H1 (cell line): ENCODE data around the gene RCC2. TPM values are rescaled to one million over a fixed set of nuclear protein-coding genes. Genes with fewer than 3 reads are reported as not detected.

Experiments used
- CTCF ChIA-PET: fragments of 300-600 bp; sonication (Branson Sonifier 250); formaldehyde crosslinking; loops from one replicate; lab custom pipeline; 2021; ENCODE audit not compliant: partially characterized antibody; lab: Charles Lee
- POLR2A ChIA-PET: fragments of 300-600 bp; sonication (Branson Sonifier 250); formaldehyde crosslinking; loops from one replicate; lab custom pipeline; 2021; ENCODE audit warnings: inconsistent platforms; ENCODE audit not compliant: partially characterized antibody; lab: Charles Lee
- DNase-seq, 2 experiments: peaks; one replicate each; pipeline versions ENCODE4 v3.0.0 to v3.0.0-alpha.2; 2010 to 2022; ENCODE audit warnings: low spot score in 2 of 2, low read depth in 1 of 2, mixed read lengths in 1 of 2
- FAIRE-seq: peaks from 2 replicates; lab custom pipeline; 2011; peaks lifted over from hg19 to GRCh38; lab: Jason Lieb, UNC
- H2AFZ ChIP-seq: 2 replicates; pipeline ENCODE4 v1.8.1; 2012; ENCODE audit warnings: low read length, inconsistent platforms
- H2AK5ac ChIP-seq: 2 replicates; pipeline ENCODE4 v1.6.1; 2013; ENCODE audit warnings: low read depth, low read length
- H2BK120ac ChIP-seq: replicated peaks from 2 replicates; pipeline ENCODE3; 2013; ENCODE audit warnings: low read depth, low read length, inconsistent platforms
- H2BK12ac ChIP-seq: 2 replicates; pipeline ENCODE4 v1.6.1; 2013; ENCODE audit warnings: low read depth, low read length
- H2BK15ac ChIP-seq: 2 replicates; pipeline ENCODE4 v1.6.1; 2013; ENCODE audit warnings: low read length
- H2BK20ac ChIP-seq: 2 replicates; pipeline ENCODE4 v1.6.1; 2013; ENCODE audit warnings: low read length
- H2BK5ac ChIP-seq: 2 replicates; pipeline ENCODE4 v1.6.1; 2013; ENCODE audit warnings: low read depth, low read length
- H3K14ac ChIP-seq: 2 replicates; pipeline ENCODE4 v1.6.1; 2013; ENCODE audit warnings: inconsistent platforms; ENCODE audit not compliant: insufficient read length
- H3K18ac ChIP-seq: 2 replicates; pipeline ENCODE4 v1.6.1; 2013; ENCODE audit warnings: low read length; ENCODE audit errors: extremely low read depth
- H3K23ac ChIP-seq: 2 replicates; pipeline ENCODE4 v1.6.1; 2013; ENCODE audit warnings: inconsistent platforms; ENCODE audit not compliant: insufficient read length
- H3K23me2 ChIP-seq: 2 replicates; pipeline ENCODE4 v1.6.1; 2013; ENCODE audit warnings: low read depth, low read length
- H3K27ac ChIP-seq: 2 replicates; pipeline ENCODE4 v1.6.1; 2011; ENCODE audit warnings: low read depth, low read length, inconsistent platforms
- H3K27me3 ChIP-seq, 4 experiments: replicated peaks in 1 of 4; 1 replicate in 1 of 4; 2 replicates in 3 of 4; pipeline versions ENCODE4 v1.6.1 to v1.8.1; 2011 to 2013; ENCODE audit warnings: low read length in 3 of 4, mild to moderate bottlenecking in 3 of 4, inconsistent platforms in 2 of 4, mixed read lengths in 2 of 4, moderate library complexity in 1 of 4; ENCODE audit not compliant: control insufficient read depth in 3 of 4, insufficient read depth in 3 of 4; ENCODE audit errors: extremely low read depth in 1 of 4
- H3K36me3 ChIP-seq, 4 experiments: 2 replicates each; pipeline versions ENCODE4 v1.6.1 to v1.8.1; 2011 to 2013; ENCODE audit warnings: mild to moderate bottlenecking in 4 of 4, low read length in 3 of 4, moderate library complexity in 2 of 4, control low read depth in 1 of 4, inconsistent platforms in 1 of 4; ENCODE audit not compliant: insufficient read depth in 4 of 4, control insufficient read depth in 2 of 4
- H3K4ac ChIP-seq: replicated peaks from 2 replicates; pipeline ENCODE3; 2013; ENCODE audit warnings: low read length, low read depth, mixed read lengths, inconsistent platforms; ENCODE audit not compliant: insufficient read length
- H3K4me1 ChIP-seq, 4 experiments: replicated peaks in 1 of 4; 1 replicate in 1 of 4; 2 replicates in 3 of 4; pipeline versions ENCODE4 v1.6.1 to v1.8.1; 2011 to 2013; ENCODE audit warnings: low read length in 3 of 4, inconsistent platforms in 2 of 4, mixed read lengths in 1 of 4; ENCODE audit not compliant: insufficient read depth in 4 of 4, control insufficient read depth in 3 of 4
- H3K4me2 ChIP-seq, 2 experiments: 2 replicates each; pipeline versions ENCODE4 v1.6.1 to v1.8.1; 2011 to 2013; ENCODE audit warnings: low read depth in 2 of 2, low read length in 2 of 2, control low read depth in 1 of 2, inconsistent platforms in 1 of 2, mild to moderate bottlenecking in 1 of 2; ENCODE audit not compliant: insufficient read depth in 1 of 2
- H3K4me3 ChIP-seq, 4 experiments: fragments of 200-600, 300-600 bp in 1 of 4; sonication (generic), shearing (Covaris generic), sonication (Bioruptor Twin) in 1 of 4; 2 replicates each; pipeline versions ENCODE4 v1.5.1 to v1.8.1; 2011 to 2016; ENCODE audit warnings: low read length in 4 of 4, low read depth in 3 of 4, control low read depth in 2 of 4, inconsistent platforms in 2 of 4, mild to moderate bottlenecking in 2 of 4, mixed read lengths in 1 of 4, moderate library complexity in 1 of 4; ENCODE audit not compliant: insufficient read depth in 2 of 4; ENCODE audit errors: extremely low read depth in 1 of 4
- H3K56ac ChIP-seq: replicated peaks from 2 replicates; pipeline ENCODE3; 2013; ENCODE audit warnings: low read depth, mild to moderate bottlenecking, mixed read lengths, low read length, inconsistent platforms; ENCODE audit not compliant: insufficient read length
- H3K79me1 ChIP-seq: 2 replicates; pipeline ENCODE4 v1.6.1; 2013; ENCODE audit warnings: low read depth, low read length, control low read depth
- H3K79me2 ChIP-seq, 2 experiments: 2 replicates each; pipeline versions ENCODE4 v1.6.1 to v1.8.1; 2012 to 2013; ENCODE audit warnings: low read length in 2 of 2, mild to moderate bottlenecking in 2 of 2, inconsistent platforms in 1 of 2; ENCODE audit not compliant: insufficient read depth in 2 of 2, control insufficient read depth in 1 of 2
- H3K9ac ChIP-seq, 4 experiments: replicated peaks in 1 of 4; 1 replicate in 1 of 4; 2 replicates in 3 of 4; pipeline versions ENCODE4 v1.6.1 to v1.8.1; 2011 to 2013; ENCODE audit warnings: low read depth in 3 of 4, low read length in 3 of 4, control low read depth in 2 of 4, mild to moderate bottlenecking in 2 of 4, moderate library complexity in 2 of 4, inconsistent platforms in 1 of 4; ENCODE audit errors: extremely low read depth in 1 of 4
- H3K9me3 ChIP-seq, 2 experiments: 2 replicates each; pipeline versions ENCODE4 v1.6.1 to v1.8.1; 2012 to 2013; ENCODE audit warnings: mild to moderate bottlenecking in 2 of 2, moderate library complexity in 2 of 2, control low read depth in 1 of 2, inconsistent platforms in 1 of 2, low read depth in 1 of 2, low read length in 1 of 2, mixed read lengths in 1 of 2; ENCODE audit not compliant: insufficient read depth in 2 of 2
- H4K20me1 ChIP-seq, 2 experiments: replicated peaks in 1 of 2; 2 replicates each; pipeline versions ENCODE3 to v1.8.1; 2011 to 2013; ENCODE audit warnings: inconsistent platforms in 2 of 2, low read length in 2 of 2, mild to moderate bottlenecking in 1 of 2; ENCODE audit not compliant: insufficient read depth in 2 of 2, control insufficient read depth in 1 of 2
- H4K5ac ChIP-seq: 2 replicates; pipeline ENCODE4 v1.6.1; 2013; ENCODE audit warnings: low read length, low read depth, mixed read lengths, inconsistent platforms; ENCODE audit not compliant: insufficient read length
- H4K8ac ChIP-seq: 2 replicates; pipeline ENCODE4 v1.8.0; 2013; ENCODE audit warnings: mild to moderate bottlenecking, moderate library complexity, low read length, inconsistent platforms; ENCODE audit not compliant: insufficient read depth; ENCODE audit errors: extremely low read depth
- H4K91ac ChIP-seq: replicated peaks from 2 replicates; pipeline ENCODE3; 2013; ENCODE audit warnings: low read length, mixed read lengths, inconsistent platforms; ENCODE audit not compliant: insufficient read length
- KDM5A ChIP-seq: fragments of 200-600 bp; IDR thresholded peaks from 2 replicates; pipeline ENCODE4 v1.7.1; 2012; ENCODE audit warnings: mild to moderate bottlenecking, low read length, inconsistent platforms, mixed read lengths
- POLR2AphosphoS5 ChIP-seq: IDR thresholded peaks from 2 replicates; pipeline ENCODE4 v1.6.1; 2011; ENCODE audit warnings: low read depth, low read length
- WGBS, 2 experiments: shearing (Covaris generic) in 1 of 2; methylation state at CpG; one replicate each; pipeline versions ENCODE4 v1.1.6 to v1.1.7; 2013 to 2015; ENCODE audit warnings: low lambda C conversion rate in 2 of 2, mixed read lengths in 2 of 2, inconsistent platforms in 1 of 2, low coverage in 1 of 2, missing lambda C conversion rate in 1 of 2; ENCODE audit not compliant: insufficient replicate concordance in 2 of 2, insufficient coverage in 1 of 2, insufficient read length in 1 of 2; ENCODE audit errors: extremely low coverage in 1 of 2, missing lambda C conversion rate in 1 of 2; 5-methylcytosine and 5-hydroxymethylcytosine counted together
- polyA plus RNA-seq, 7 experiments: library from polyadenylated mRNA; depleted of rRNA in 3 of 7; stranded (reverse) in 5 of 7; unstranded in 2 of 7; fragments of >200 nt in 5 of 7; fragments of 200-250 nt in 2 of 7; gene quantifications; 1 replicate in 5 of 7; 2 replicates in 1 of 7; 4 replicates in 1 of 7; pipeline versions ENCODE4 v1.2.1 to v1.2.3, GENCODE V29; 2011 to 2013; ENCODE audit warnings: missing spikeins in 2 of 7, mixed read lengths in 2 of 7
- total RNA-seq: library from RNA; stranded (reverse); fragmentation: NEBNext Ultra II Directional; extraction: Animal tissue kit (Norgen Biotek cat#: 25700); gene quantifications from 2 replicates; pipeline ENCODE4 v1.2.1, GENCODE V29; 2021

Gene RCC2
- total and polyA plus RNA-seq, 2 of the 8 experiments (the other 6 are each of a cell fraction or from before 2014, with no cell fraction given), result 229 to 455 TPM

DNA sequence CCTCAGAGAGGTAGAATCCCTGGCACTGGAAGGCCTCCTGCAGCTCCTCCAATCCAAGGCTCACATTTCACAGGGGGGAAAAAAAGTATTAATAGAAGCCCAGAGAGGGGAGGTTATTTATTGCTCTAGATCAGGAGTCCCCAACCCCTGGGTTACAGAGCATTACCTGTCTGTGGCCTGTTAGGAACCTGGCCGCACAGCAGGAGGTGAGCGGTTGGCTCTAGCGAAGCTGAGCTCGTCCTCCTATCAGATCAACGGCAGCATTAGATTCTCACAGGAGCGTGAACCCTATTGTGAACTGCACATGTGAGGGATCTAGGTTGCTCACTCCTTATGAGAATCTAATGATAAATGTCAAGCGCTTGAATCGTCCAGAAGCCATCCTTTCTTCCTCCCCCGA lies 46.8 kb upstream of the RCC2 start:
- H3K79me1 ChIP-seq, result no peaks in the 10 kb centered on the region
- no peaks in the 10 kb centered on the region for H4K20me1 ChIP-seq
- no peaks in the 10 kb centered on the region for H3K79me2 ChIP-seq
- no peak overlapping the region for H3K4ac ChIP-seq
- H2BK15ac ChIP-seq, result no peak overlapping the region
- H3K4me1 ChIP-seq, result no peaks in the 10 kb centered on the region; a peak in 1 of 7 replicates
- H3K9me3 ChIP-seq, result no peaks in the 10 kb centered on the region
- H3K27me3 ChIP-seq, result no peaks in the 10 kb centered on the region; a peak in 1 of 7 replicates
- no peaks in the 10 kb centered on the region for H3K36me3 ChIP-seq
- ChIA-PET CTCF (interaction anchor here (0.9 to 7.5 kb wide), 9 partner anchors 8 to 150 kb away, joined by 4 to 52 read pairs (median 5); no protein-coding TSS in a partner anchor), POLR2A (interaction anchor here (0.7 to 1.6 kb wide), 6 partner anchors 11 to 196 kb away, joined by 3 to 4 read pairs (median 4); no protein-coding TSS in a partner anchor)
- H3K23me2 ChIP-seq, result peaks cover 3% of the 10 kb centered on the region; the same call in 1 of the 2 replicates
- no peak overlapping the region for H3K4me3 ChIP-seq
- no peak overlapping the region for H3K18ac ChIP-seq
- H3K14ac ChIP-seq, result no peak overlapping the region
- H4K91ac ChIP-seq, result no peak overlapping the region
- no peak overlapping the region for H2BK12ac ChIP-seq
- H4K5ac ChIP-seq, result no peak overlapping the region
- FAIRE-seq (no peak), DNase-seq (no peak)
- H3K23ac ChIP-seq, result no peak overlapping the region
- H4K8ac ChIP-seq, result no peak overlapping the region
- no peak overlapping the region for H3K9ac ChIP-seq
- TF ChIP-seq POLR2AphosphoS5 (0 out of 2 replicates have a peak, but pooled peaks have one; percentile 39), KDM5A (no peak)
- no peak overlapping the region for H2AK5ac ChIP-seq
- no peak overlapping the region for H2BK120ac ChIP-seq
- H2AFZ ChIP-seq, result no peak overlapping the region
- no peak overlapping the region for H2BK5ac ChIP-seq
- H3K56ac ChIP-seq, result no peak overlapping the region
- no peak overlapping the region for H2BK20ac ChIP-seq
- H3K27ac ChIP-seq, result no peak overlapping the region
- WGBS, 2 experiments, result 83% methylated on average over 9 of the region's 9 CpGs; no CpG with 5 or more reads in 1 of the 2 experiments
- H3K4me2 ChIP-seq, result no peak overlapping the region
